Diencephalon (tissue), 1 donor: ENCODE data around the gene IFNA6. TPM values are rescaled to one million over a fixed set of nuclear protein-coding genes. Genes with fewer than 3 reads are reported as not detected.

ENCODE experiments used
- total RNA-seq: library from RNA; depleted of rRNA; stranded (reverse); fragments of >200 nt; gene quantifications from one replicate; pipeline ENCODE4 v1.2.3, GENCODE V29; 2014

IFNA6 gene
- not detected for total RNA-seq

DNA sequence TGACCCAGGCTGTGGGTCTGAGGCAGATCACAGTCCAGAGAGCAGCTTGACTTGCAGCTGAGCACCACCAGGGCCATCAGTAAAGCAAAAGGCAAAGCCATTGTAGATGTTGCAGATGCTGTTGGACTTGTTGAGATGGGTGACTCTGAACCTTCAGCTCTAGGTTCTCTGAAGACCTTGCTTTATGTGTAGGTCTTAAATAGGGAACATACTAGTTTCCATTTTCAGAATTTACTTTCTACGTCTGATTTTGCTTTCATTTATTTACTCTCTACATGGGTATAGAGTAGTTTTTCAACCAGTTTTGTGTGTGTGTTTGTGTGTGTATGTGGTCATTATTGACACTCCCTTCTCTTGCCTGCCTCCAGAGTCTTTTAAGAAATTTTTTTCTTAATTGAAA is at the start of gene IFNA6:
TSS of gene IFNA6 (minus strand) at position 101 of the 400 bp plus-strand sequence. CDS start at position 101, 0 bp downstream.

DNA sequence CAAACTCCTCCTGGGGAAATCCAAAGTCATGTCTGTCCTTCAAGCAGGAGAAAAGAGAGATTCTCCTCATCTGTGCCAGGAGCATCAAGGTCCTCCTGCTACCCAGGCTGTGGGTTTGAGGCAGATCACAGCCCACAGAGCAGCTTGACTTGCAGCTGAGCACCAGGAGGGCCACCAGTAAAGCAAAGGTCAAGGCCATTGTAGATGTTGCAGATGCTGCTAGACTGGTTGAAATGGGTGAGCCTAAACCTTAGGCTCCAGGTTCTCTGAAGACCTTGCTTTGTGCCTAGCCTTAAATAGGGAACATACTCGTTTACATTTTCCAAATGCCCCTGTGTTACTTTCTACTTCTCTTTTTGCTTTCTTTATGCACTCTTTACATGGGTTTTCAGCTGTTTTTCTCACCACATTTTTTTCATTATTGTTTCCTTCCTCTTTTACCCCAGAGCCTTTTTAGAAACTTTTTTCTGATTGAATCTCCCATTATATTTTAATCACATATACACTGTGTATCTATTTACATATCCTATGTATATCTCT is 34.5 kb upstream of the IFNA6 start, which contains the start of gene IFNA2:
TSS of gene IFNA2 (minus strand) at position 268 of the 540 bp plus-strand sequence. CDS start at position 199, 69 bp downstream.

DNA sequence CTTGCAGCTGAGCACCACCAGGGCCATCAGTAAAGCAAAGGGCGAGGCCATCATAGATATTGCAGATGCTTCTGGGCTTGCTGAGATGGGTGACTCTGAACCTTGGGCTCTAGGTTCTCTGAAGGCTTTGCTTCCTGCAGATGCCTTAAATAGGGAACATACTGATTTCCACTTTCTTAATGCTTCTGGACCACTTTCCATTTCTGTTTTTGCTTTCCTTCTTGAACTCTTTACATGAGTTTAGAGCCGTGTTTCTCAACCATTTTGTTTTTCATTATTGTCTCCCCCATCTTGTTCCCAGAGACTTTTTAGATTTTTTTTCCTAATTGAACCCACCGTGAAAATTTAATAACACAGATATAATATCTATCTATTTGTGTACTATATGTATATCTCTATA is 17.3 kb upstream of the IFNA6 start, which contains the start of gene IFNA13:
TSS of gene IFNA13 (minus strand) at position 101 of the 400 bp plus-strand sequence. CDS start at position 54, 47 bp downstream.

DNA sequence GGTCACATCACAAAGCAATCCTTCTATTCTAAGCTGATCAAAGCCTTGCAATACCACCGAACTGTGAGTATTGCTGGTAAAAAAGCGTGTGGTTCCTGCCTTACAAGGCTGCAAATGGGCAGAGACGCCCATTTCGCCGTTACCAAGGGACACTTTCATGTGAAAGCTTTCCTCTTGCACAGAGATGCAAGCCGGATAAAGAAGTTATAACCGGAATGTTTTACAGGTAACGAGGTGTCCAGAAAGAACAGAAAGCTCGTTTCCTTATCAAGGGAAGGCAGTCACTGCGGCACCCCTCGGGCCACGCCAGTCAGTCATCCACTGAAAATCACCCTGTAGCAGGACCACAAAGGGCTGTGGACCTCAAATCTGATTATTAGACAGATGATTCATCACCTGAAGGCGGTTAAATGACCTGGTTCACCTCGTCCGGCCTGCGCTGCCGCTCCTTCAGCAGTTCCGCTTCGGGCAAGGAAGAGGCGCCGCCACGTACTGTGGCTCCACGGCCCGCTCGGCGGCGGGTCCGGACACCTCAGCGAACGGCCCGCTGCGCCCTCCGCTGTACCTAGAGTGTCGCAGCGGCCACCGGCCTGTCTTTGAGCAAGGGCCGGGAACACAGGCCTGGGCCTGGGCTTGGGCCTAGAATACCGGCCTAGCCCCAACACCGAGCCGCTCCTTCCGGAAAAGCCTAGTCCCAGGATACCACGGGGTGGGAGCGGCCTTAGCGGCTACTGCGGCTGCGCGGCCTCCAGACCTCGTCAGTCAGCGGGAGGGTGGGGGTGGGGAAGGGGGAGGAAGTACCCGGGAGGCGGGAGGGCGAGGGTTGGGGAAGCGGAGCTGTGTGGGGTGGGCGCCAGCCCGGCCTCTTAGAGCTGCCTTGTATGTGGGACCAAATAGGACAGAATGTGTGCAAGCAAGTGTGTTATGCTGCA is 15.7 kb downstream of the IFNA6 start, which contains the start of gene KLHL9:
TSS of gene KLHL9 (minus strand) at position 704 of the 932 bp plus-strand sequence. CDS start at position 159, 545 bp downstream.

DNA sequence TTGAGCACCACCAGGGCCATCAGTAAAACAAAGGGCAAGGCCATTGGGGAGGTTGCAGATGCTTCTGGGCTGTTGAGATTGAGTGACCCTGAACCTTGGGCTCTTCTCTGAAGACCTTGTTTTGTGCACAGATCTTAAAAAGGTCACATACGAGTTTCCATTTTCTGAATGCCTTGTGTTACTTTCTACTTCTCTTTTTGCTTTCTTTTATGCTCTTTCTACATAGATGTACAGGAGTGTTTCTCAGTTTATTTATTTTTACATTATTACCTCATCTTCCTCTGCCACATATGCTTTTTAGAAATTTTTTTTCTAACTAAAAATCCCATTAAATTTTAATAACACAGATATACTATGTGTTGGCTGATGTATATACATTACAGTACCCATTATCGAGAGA is 45.5 kb downstream of the IFNA6 start, which contains the start of gene IFNA5:
TSS of gene IFNA5 (minus strand) at position 101 of the 400 bp plus-strand sequence. CDS start at position 44, 57 bp downstream.

Other genes starting within 250 kb of the IFNA6 start
- gene IFNW1, start 209.1 kb downstream of the IFNA6 start, total RNA-seq, result not detected
- not detected for gene IFNA21, start 184.2 kb downstream of the IFNA6 start, total RNA-seq
- gene IFNA4, start 163.3 kb downstream of the IFNA6 start, total RNA-seq, result not detected
- not detected for gene IFNA7, start 148.7 kb downstream of the IFNA6 start, total RNA-seq
- not detected for gene IFNA10, start 143.7 kb downstream of the IFNA6 start, total RNA-seq
- gene IFNA16, start 133.6 kb downstream of the IFNA6 start, total RNA-seq, result not detected
- gene IFNA17, start 122.7 kb downstream of the IFNA6 start, total RNA-seq, result not detected
- not detected for gene IFNA14, start 110.9 kb downstream of the IFNA6 start, total RNA-seq
- gene IFNA5, start 45.6 kb downstream of the IFNA6 start, total RNA-seq, result not detected
- gene KLHL9, start 15.5 kb downstream of the IFNA6 start, total RNA-seq, result 79.1 TPM
- gene IFNA13, start 17.2 kb upstream of the IFNA6 start, total RNA-seq, result not detected
- not detected for gene IFNA2, start 34.5 kb upstream of the IFNA6 start, total RNA-seq
- not detected for gene IFNA8, start 58.2 kb upstream of the IFNA6 start, total RNA-seq
- gene IFNA1, start 89.6 kb upstream of the IFNA6 start, total RNA-seq, result not detected
- not detected for gene IFNE, start 131.4 kb upstream of the IFNA6 start, total RNA-seq